ENCODE measurements around the gene SHISA5.

- no peak for TF ChIP-seq CTCF (conservative IDR thresholded peaks at IDR 0.05; ENCODE audit: low read depth, low read length)
- TF ChIP-seq POLR2A (IDR thresholded peaks at IDR 0.05; ENCODE audit: low read depth, low read length) = no peak
These were observed 72.5 kb downstream of the SHISA5 start for GRCh38 chr3:48431224-48432029.
